Epithelial cell of prostate (primary cell): ENCODE measurements around the gene GAB4.
"Not testable (repeated sequence)": the region's sequence is repeated elsewhere in the genome, so short reads cannot be mapped to it uniquely, and the experiment has no call there.

ENCODE experiments used
- DNase-seq: peaks from one replicate; pipeline ENCODE4 v3.0.0-alpha.2; 2011; ENCODE audit warnings: low read depth, low spot score
- H3K27ac ChIP-seq: fragments of 450-650 bp; 2 replicates; pipeline ENCODE4 v1.5.1; 2017; ENCODE audit warnings: mild to moderate bottlenecking

GAB4 gene, protein sequence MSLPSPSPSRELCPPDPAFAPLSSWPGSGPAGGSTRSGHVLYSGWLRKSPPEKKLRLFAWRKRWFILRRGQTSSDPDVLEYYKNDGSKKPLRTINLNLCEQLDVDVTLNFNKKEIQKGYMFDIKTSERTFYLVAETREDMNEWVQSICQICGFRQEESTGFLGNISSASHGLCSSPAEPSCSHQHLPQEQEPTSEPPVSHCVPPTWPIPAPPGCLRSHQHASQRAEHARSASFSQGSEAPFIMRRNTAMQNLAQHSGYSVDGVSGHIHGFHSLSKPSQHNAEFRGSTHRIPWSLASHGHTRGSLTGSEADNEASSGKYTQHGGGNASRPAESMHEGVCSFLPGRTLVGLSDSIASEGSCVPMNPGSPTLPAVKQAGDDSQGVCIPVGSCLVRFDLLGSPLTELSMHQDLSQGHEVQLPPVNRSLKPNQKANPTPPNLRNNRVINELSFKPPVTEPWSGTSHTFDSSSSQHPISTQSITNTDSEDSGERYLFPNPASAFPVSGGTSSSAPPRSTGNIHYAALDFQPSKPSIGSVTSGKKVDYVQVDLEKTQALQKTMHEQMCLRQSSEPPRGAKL

GRCh38 chr22:17007852-17008731, at the start of gene GAB4:
Gene GAB4, minus strand, starts transcription at chr22:17008222. Its CDS starts 108 bp downstream, at chr22:17008114.
- H3K27ac ChIP-seq = no peak within 1 kb of the TSS
- no peak for DNase-seq

- no peak for DNase-seq
- no peak overlapping the region for H3K27ac ChIP-seq
Observed at GRCh38 chr22:17056807-17057206, 48.8 kb upstream of the GAB4 start.

GRCh38 chr22:17056058-17056457, 48.0 kb upstream of the GAB4 start:
- no peak for DNase-seq
- no peak overlapping the region for H3K27ac ChIP-seq

DNA sequence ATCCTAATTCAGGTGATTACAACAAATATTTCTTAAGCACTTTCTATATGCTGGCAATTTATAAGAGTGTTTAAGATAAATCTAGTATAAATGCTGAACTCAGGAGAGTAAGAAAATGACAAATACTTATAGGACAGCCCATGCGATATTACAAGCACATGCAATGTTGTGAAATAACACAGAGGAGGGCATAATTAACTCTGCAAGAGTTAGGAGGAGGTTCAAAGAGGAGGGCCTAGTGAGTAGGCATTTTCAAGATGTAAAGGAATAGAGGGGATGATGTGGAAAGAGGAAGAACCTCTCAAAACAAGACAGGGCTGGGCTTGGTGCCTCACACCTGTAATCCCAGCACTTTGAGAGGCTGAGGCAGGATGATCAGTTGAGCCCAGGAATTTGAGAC, 39.6 kb upstream of the GAB4 start:
- H3K27ac ChIP-seq = no peak overlapping the region
- no peak for DNase-seq

DNA sequence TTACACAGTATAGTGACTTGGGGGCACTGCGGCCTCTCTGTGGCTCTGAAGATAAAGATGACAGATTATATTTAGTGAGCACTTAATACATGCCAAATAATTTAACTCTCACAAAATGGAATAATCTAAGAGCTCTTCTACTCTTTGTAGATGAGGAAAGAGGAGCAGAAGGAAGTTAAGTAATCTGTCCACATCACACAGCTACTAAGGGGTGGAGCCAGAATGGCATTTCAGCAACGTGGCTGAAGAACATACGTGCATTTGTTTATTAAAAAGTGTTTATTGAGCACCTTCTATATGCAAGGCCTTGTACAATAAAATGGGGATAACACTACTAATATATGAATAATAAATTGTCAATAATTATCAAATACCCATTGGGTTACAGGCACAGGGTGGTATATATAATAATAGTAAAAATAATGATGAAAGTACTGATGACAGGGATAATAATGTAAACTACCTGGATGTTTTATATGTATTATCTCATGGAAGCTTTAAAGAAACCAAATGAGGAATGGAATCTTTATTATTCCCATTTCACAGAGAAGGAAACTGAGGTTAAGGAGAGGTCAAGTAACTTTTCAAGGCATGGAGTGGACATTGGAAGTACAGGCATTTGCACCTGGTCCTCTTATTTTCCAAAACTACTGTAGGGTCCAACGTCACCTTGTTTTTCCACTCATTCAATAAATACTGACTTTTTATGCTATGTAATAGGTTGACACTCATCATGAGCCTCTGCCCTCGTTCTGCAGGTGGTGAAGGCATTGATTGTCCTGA, 38.7 kb upstream of the GAB4 start:
- no peak for DNase-seq
- H3K27ac ChIP-seq = no peak overlapping the region

DNA sequence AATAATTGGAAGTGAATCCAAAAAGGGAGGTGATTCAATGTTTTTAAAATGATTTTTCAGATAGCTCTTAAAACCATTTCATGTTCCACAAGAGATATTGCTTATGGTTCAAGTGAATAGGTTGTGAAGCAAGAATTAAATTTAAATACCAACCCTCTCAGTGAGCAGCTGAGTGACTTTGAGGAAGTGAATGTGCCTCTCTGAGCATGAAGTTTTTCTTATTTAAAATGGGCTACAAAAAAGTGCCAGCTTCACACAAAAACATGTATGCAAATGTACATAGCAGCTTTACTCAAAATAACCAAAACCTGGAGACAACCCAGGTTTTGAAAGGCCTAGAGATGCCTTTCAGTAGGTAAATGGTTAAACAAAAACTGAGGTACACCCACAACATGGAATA, 35.5 kb upstream of the GAB4 start:
- H3K27ac ChIP-seq = no peak overlapping the region
- DNase-seq = no peak

DNA sequence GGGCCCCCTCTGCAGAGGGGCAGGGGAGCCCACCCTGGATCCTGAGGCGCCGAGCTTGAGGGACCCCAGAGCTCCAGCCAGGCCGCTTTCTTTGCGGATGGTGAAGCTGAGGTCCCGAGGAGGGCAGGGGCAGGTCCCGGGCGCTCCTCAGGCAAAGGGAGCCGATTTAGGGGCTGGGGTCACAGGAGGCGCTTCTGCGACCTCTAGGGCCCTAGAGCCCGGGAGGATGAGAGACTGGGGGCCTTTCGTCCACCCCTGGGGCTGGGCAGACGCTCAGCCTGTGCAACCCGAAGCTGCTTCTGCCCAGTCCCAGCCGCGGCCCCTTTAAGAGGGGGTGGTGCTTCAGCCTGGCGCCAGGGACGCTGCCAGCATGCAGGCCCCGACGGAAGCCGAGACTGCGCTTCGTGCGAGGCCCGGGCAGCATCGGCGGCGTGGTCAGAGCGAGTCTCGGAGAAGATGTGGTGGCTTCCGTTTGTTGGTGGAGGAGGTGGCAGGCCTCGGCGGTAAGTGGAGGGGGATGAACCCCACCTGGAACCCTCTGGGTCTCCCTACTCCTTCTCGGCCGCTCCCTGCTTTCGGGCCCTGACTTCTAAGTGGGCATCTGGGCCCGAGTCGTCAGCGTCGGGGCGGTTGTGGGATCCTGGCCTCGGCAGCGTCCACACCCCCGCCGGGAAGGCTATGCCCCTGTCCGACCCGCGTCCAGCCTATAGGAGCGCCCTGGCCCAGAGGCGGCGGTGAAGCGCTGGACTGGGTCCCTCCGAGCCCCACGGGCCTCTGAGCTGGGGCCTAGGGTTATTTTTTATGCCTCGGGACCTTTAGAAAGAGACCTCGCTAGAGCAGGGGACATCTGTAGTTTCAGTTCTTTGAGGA, 29.1 kb upstream of the GAB4 start:
- not testable (repeated sequence) for DNase-seq
- H3K27ac ChIP-seq = peak overlapping the region; percentile 26

GRCh38 chr22:17035976-17036841, 28.2 kb upstream of the GAB4 start:
- not testable (repeated sequence) for DNase-seq
- H3K27ac ChIP-seq = peak overlapping the region; percentile 28

GRCh38 chr22:17035246-17035645, 27.2 kb upstream of the GAB4 start:
- DNase-seq = no peak
- peak overlapping the region; percentile 28 for H3K27ac ChIP-seq

GRCh38 chr22:17034532-17034931, 26.5 kb upstream of the GAB4 start:
- not testable (repeated sequence) for DNase-seq, H3K27ac ChIP-seq

GRCh38 chr22:17032277-17032676, 24.3 kb upstream of the GAB4 start:
- H3K27ac ChIP-seq, DNase-seq: not testable (repeated sequence)

DNA sequence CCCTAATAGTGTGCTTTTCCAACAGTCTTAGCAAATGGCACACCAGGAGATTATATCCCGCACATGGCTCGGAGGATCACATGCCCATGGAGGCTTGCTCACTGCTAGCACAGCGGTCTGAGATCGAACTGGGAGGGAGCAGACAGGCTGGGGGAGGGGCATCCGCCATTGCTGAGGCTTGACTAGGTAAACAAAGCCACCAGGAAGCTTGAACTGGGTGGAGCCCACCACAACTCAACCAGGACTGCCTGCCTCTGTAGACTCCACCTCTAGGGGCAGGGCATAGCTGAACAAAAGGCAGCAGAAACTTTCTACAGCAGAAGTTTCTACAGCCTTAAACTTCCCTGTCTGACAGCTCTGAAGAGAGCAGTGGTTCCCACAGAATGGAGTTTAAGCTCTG, 16.4 kb upstream of the GAB4 start:
- DNase-seq = not testable (repeated sequence)

GRCh38 chr22:17015552-17015951, 7.5 kb upstream of the GAB4 start:
- not testable (repeated sequence) for DNase-seq, H3K27ac ChIP-seq

More for the DNA sequence above, 16.4 kb upstream of the GAB4 start:
- H3K27ac ChIP-seq = not testable (repeated sequence)

DNA sequence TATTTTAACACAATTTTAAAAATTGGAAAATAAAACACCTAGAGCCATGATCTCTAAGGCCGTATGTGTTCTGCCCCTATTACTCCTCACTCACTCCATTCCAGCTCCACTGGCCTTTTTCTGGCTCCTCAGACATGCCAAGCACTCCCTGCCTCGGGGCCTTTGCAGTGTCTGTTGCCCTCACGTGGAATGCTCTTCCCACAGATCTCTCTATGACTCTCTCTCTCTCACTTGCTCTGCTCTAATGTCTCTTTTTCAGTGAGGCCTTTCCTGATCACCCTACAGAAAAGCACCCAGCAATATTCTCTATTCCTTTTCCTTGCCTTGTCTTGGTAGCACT, 6.0 kb upstream of the GAB4 start:
- not testable (repeated sequence) for H3K27ac ChIP-seq, DNase-seq

- no peak overlapping the region for H3K27ac ChIP-seq
- no peak for DNase-seq
Observed at GRCh38 chr22:17013396-17014100, 5.5 kb upstream of the GAB4 start.

GRCh38 chr22:17012267-17012666, 4.2 kb upstream of the GAB4 start:
- DNase-seq = no peak
- no peak overlapping the region for H3K27ac ChIP-seq

GRCh38 chr22:17009640-17010291, 1.7 kb upstream of the GAB4 start:
- no peak overlapping the region for H3K27ac ChIP-seq
- DNase-seq = no peak
